Activated T-cell treated with anti-CD3 and anti-CD28 coated beads, Interleukin-2, amount 50 U/mL, for 24 hours (primary cell): ENCODE measurements around the gene RHOJ.
"Not testable (repeated sequence)": the region's sequence is repeated elsewhere in the genome, so short reads cannot be mapped to it uniquely, and the experiment has no call there.

Source experiments
- DNase-seq: peaks from one replicate; pipeline ENCODE4 v3.0.0-alpha.2; 2020
- H3K27ac Mint-ChIP-seq: 2 replicates; pipeline ENCODE4 v1.8.0; 2020; ENCODE audit warnings: mild to moderate bottlenecking, mixed read lengths
- H3K27me3 Mint-ChIP-seq: 2 replicates; pipeline ENCODE4 v1.8.0; 2020; ENCODE audit warnings: mixed read lengths
- H3K36me3 Mint-ChIP-seq: 2 replicates; pipeline ENCODE4 v1.8.0; 2020; ENCODE audit warnings: low read depth, mixed read lengths
- H3K4me1 Mint-ChIP-seq: 2 replicates; pipeline ENCODE4 v1.8.0; 2020; ENCODE audit warnings: low read depth, mixed read lengths
- H3K4me3 Mint-ChIP-seq: 2 replicates; pipeline ENCODE4 v1.8.0; 2020; ENCODE audit warnings: mild to moderate bottlenecking, moderate library complexity, mixed read lengths
- H3K9me3 Mint-ChIP-seq: 2 replicates; pipeline ENCODE4 v1.8.0; 2020; ENCODE audit warnings: mixed read lengths

Gene RHOJ

DNA sequence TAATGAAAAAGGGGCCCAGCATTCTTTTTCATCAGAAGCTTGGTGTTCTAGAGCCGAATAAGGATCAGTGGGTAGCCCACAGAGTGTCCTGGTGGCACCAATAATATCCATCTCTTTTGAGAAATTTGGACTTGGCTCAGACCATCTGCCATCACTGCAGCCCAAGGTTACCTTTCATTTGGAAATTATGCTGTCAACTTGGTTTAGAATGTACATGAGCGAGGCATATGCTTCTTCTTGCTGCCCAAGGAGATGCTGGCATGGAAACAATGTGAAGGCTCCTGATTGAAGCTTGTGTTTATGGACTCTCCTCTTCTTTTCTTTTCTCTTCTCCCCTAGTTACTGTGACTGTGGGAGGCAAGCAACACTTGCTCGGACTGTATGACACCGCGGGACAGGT is 64.5 kb downstream of the RHOJ start:
- DNase-seq, result no peak
- no peak overlapping the region for H3K4me3 Mint-ChIP-seq

DNA sequence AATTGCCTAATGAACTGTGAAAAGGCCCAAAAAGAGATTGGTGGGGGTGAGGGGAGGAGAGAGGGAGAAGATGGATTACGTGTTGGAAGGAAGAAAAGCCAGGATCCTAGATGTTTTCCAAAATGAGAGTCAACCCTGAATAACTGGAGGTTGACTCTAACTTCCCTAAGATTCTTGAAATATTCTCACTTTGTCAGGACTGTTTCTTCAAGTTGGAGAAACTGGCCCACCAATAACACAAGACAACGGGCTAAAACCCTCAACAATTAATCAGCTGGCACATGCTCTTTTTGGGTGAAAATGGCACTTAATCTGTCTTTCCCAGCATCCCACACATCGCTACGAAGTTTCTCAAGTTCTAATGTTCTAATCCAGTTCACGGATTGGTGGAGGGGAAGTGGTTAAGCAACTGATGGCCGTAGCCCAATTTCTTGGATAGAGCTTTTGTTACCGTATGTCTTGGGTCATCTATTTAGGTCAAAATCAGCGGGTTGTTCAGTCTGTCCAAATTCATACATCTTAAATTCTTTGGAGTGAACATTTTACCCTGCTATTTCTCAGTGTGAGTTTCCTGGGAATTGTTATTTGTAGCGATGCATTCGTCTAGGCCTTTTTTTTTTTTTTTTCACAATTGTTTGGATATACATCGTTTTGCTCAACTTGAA is 65.5 kb downstream of the RHOJ start:
- Mint-ChIP-seq H3K4me1 (no peaks in the 10 kb centered on the region), H3K9me3 (no peaks in the 10 kb centered on the region), H3K27me3 (peaks cover 34% of the 10 kb centered on the region), H3K36me3 (no peaks in the 10 kb centered on the region), H3K27ac (no peak overlapping the region), H3K4me3 (no peak overlapping the region)
- DNase-seq, result no peak

More for the DNA sequence above, 64.5 kb downstream of the RHOJ start:
- Mint-ChIP-seq H3K9me3 (no peaks in the 10 kb centered on the region), H3K27me3 (peaks cover 35% of the 10 kb centered on the region), H3K4me1 (no peaks in the 10 kb centered on the region), H3K36me3 (no peaks in the 10 kb centered on the region), H3K27ac (no peak overlapping the region)

GRCh38 chr14:63273129-63273528 is 68.9 kb downstream of the RHOJ start:
- H3K9me3 Mint-ChIP-seq, result no peaks in the 10 kb centered on the region
- H3K36me3 Mint-ChIP-seq, result no peaks in the 10 kb centered on the region
- no peaks in the 10 kb centered on the region for H3K4me1 Mint-ChIP-seq
- H3K27ac Mint-ChIP-seq, result no peak overlapping the region
- no peak overlapping the region for H3K4me3 Mint-ChIP-seq
- peaks cover 19% of the 10 kb centered on the region for H3K27me3 Mint-ChIP-seq
- DNase-seq, result no peak

DNA sequence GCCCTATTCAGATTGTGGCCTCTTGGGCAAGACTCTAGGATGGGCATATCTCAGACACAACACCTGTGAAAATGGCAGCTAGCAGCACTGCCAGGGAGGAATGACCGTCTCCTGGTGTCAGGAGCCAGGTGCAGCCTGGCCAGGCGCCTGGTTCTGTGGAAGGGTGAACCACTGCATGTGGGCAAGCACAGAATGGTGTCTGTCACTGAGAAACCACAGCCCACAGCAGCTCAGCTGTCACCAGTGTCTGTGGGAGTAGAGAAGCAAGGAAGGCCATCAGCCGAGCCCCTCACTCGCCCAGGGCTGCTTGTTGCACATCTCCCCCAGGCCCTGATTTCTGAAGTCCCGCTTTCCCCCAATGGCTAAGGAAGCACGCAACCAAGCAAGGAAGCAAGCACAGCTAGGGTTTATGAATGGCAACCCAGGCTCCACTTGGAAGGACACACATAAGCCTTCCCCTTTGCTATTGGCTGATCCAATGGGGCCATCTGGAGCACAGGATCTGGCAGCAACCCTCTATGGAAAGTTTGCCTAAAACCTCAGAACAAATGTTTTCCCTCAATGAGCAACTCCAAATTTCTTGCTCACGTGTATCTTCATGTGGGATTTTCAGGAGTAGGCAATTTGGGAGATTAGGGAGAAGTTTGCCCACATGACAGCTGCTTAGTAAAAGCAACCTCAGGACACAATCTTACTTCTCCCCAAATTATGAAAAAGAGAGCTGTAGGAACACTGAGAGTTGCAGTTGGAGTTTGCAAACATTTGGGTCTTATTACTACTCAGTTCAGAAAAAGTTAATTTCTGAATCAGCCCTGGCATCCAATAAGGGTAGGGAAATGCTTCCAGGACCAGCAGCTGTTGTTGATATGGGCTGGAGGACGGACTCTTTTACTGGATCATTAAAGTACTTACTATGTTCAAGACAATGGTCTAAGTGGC is 69.7 kb downstream of the RHOJ start:
- Mint-ChIP-seq H3K4me1 (no peaks in the 10 kb centered on the region), H3K36me3 (no peaks in the 10 kb centered on the region), H3K27me3 (peaks cover 18% of the 10 kb centered on the region), H3K9me3 (no peaks in the 10 kb centered on the region), H3K4me3 (no peak overlapping the region), H3K27ac (no peak overlapping the region)
- no peak for DNase-seq

DNA sequence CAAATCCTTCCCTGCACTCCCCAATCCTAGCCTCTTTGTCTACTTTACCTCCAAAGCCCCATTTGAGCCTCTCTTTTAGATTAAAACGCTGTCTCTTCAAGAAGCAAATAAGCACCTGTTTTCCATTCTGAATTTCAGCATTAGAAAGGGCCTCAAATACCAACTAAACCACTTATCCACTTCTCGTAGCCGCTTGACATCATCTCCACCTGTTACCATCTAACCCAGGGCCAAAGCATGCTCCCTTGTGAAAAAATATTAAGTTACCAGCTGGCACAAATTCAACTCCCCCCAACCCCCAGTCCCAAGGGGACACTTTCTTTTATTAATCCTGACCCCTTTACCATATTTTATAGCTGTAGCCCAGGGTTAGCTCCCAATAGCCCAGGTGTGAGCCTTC is 71.4 kb downstream of the RHOJ start:
- H3K4me1 Mint-ChIP-seq, result no peaks in the 10 kb centered on the region
- peaks cover 13% of the 10 kb centered on the region for H3K27me3 Mint-ChIP-seq

DNA sequence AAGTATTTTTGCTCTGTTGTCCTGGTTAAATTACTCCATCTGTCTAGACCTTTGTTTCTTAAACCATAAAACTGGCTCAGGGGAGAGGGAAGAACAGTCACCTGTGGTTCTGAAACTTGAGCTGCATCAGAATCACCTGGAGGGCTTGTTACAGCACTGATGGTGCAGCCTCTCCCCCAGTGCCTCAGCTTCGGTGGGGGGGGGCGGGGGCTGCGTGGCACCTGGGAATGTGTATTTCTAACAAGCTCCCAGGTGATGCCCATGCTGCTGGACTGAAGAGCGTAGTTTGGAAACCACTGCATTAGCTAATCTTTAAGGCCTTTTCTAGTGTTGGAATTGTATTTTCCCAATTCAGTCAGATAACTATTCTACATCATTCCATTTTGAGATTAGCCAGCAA is 71.8 kb downstream of the RHOJ start:
- Mint-ChIP-seq H3K36me3 (no peaks in the 10 kb centered on the region), H3K4me1 (no peaks in the 10 kb centered on the region), H3K9me3 (no peaks in the 10 kb centered on the region), H3K27ac (no peak overlapping the region), H3K4me3 (no peak overlapping the region), H3K27me3 (peaks cover 17% of the 10 kb centered on the region)
- DNase-seq, result no peak

More for the DNA sequence above, 71.4 kb downstream of the RHOJ start:
- Mint-ChIP-seq H3K27ac (no peak overlapping the region), H3K9me3 (no peaks in the 10 kb centered on the region), H3K4me3 (no peak overlapping the region), H3K36me3 (no peaks in the 10 kb centered on the region)
- no peak for DNase-seq

GRCh38 chr14:63276492-63277342 is 72.5 kb downstream of the RHOJ start:
- H3K9me3 Mint-ChIP-seq, result no peaks in the 10 kb centered on the region
- H3K4me3 Mint-ChIP-seq, result no peak overlapping the region
- peaks cover 18% of the 10 kb centered on the region for H3K27me3 Mint-ChIP-seq
- no peaks in the 10 kb centered on the region for H3K36me3 Mint-ChIP-seq
- no peaks in the 10 kb centered on the region for H3K4me1 Mint-ChIP-seq
- H3K27ac Mint-ChIP-seq, result no peak overlapping the region
- DNase-seq, result no peak

GRCh38 chr14:63277591-63278183 is 73.4 kb downstream of the RHOJ start:
- Mint-ChIP-seq H3K4me3 (no peak overlapping the region), H3K36me3 (no peaks in the 10 kb centered on the region), H3K27me3 (peaks cover 14% of the 10 kb centered on the region), H3K9me3 (no peaks in the 10 kb centered on the region), H3K27ac (no peak overlapping the region), H3K4me1 (no peaks in the 10 kb centered on the region)
- DNase-seq, result no peak

- H3K9me3 Mint-ChIP-seq, H3K4me3 Mint-ChIP-seq, H3K27ac Mint-ChIP-seq, H3K27me3 Mint-ChIP-seq, H3K36me3 Mint-ChIP-seq, H3K4me1 Mint-ChIP-seq, DNase-seq: not testable (repeated sequence)
Observed at GRCh38 chr14:63279933-63280332, 75.7 kb downstream of the RHOJ start.

DNA sequence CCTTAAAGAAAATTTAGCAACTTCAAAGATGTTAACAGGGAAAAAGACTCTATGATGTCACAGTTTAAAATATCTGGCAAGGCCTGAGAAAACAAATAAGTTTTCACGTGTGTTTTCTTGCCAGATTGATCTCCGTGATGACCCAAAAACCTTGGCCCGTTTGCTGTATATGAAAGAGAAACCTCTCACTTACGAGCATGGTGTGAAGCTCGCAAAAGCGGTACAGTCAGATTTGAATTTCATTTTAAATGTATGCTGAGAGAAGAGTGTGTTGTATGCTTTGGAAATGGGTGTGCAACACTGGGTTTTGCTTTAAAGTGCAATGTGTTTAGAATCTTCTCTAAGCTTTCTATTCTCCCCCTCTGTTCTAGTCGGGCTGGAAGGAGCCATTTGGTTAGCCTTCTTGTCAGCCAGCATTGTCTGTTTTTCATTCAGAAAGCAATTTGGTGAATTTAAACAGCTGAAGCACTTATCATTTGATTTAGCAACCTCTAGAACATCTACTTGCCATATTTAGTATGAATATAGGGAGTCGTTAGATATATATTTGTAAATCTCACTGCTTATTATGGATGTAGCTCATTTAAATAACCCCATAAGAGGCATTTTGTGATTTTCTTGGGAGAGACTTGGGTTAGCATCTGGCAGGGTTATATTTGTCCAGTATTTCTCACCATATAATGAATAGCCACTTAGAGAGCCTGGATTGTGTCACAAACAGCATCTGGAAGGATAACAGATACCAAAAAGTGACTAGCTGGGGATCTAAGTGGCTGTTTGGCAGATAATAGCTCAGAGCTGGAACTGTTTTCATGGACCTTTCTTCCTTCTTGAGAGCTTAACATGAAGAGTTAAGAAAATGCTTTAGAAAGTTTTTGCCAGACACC is 79.0 kb downstream of the RHOJ start:
- H3K27me3 Mint-ChIP-seq, result peaks cover 5% of the 10 kb centered on the region
- H3K27ac Mint-ChIP-seq, result no peak overlapping the region
- no peak overlapping the region for H3K4me3 Mint-ChIP-seq
- no peaks in the 10 kb centered on the region for H3K4me1 Mint-ChIP-seq
- no peaks in the 10 kb centered on the region for H3K9me3 Mint-ChIP-seq
- no peak for DNase-seq
- H3K36me3 Mint-ChIP-seq, result no peaks in the 10 kb centered on the region

DNA sequence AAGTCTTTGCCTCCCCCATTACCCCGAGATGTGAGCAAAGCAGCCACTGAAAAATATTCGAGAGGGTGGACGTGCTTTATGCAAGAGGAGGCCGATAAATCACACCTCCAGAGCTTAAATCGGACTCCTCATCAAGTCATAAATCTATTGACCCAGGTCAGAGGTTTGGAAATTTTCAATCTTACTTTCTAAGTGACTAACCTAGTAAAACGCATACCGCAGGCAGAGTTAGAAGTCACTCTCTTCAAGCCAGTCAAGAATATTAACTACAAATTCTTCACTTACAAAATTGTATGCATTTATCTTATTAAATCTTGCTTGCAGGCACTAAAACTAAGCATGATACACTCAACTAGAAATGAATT is 79.6 kb downstream of the RHOJ start:
- peaks cover 5% of the 10 kb centered on the region for H3K27me3 Mint-ChIP-seq
- H3K9me3 Mint-ChIP-seq, result no peaks in the 10 kb centered on the region
- DNase-seq, result no peak
- no peak overlapping the region for H3K4me3 Mint-ChIP-seq
- H3K4me1 Mint-ChIP-seq, result no peaks in the 10 kb centered on the region
- H3K27ac Mint-ChIP-seq, result no peak overlapping the region
- no peaks in the 10 kb centered on the region for H3K36me3 Mint-ChIP-seq

DNA sequence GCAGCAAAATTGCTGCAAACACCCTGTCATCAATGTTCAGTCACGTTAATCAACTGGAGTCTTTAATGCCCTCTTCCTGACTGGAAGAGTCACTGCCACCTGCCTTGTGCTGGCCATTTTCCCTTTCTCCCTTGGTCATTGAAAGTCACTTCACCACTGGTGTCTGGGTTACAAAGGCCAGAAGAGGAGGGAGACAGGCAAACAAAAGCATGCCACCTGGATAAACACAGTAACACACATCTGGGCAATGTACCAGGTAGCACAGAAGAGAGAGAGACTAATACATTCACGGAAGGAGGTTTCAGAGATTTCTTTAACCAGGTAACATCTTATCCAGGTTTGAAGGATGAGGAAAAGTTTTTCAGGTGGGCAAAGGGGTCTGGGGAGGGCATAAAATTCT is 81.8 kb downstream of the RHOJ start:
- no peak for DNase-seq
- H3K27me3 Mint-ChIP-seq, result peaks cover 4% of the 10 kb centered on the region
- H3K9me3 Mint-ChIP-seq, result no peaks in the 10 kb centered on the region

GRCh38 chr14:63287666-63288483 is 83.6 kb downstream of the RHOJ start:
- H3K9me3 Mint-ChIP-seq, result no peaks in the 10 kb centered on the region
- no peak overlapping the region for H3K4me3 Mint-ChIP-seq
- no peak overlapping the region for H3K27ac Mint-ChIP-seq
- no peaks in the 10 kb centered on the region for H3K36me3 Mint-ChIP-seq
- peaks cover 14% of the 10 kb centered on the region for H3K27me3 Mint-ChIP-seq
- DNase-seq, result no peak
- no peaks in the 10 kb centered on the region for H3K4me1 Mint-ChIP-seq

More for the DNA sequence above, 81.8 kb downstream of the RHOJ start:
- Mint-ChIP-seq H3K4me1 (no peaks in the 10 kb centered on the region), H3K4me3 (no peak overlapping the region), H3K36me3 (no peaks in the 10 kb centered on the region), H3K27ac (no peak overlapping the region)
